OCI-LY1 (cell line): ENCODE data around the gene DAPK2.

Experiments used
- H2AFZ ChIP-seq: fragments of 200-600 bp; sonication (generic), shearing (Covaris generic); 2 replicates; pipeline ENCODE4 v1.6.0; 2014; ENCODE audit warnings: antibody characterized with exemption, mild to moderate bottlenecking, low read length
- H3F3A ChIP-seq: fragments of 200-600 bp; sonication (generic), shearing (Covaris generic); 2 replicates; pipeline ENCODE4 v1.6.0; 2014; ENCODE audit warnings: mild to moderate bottlenecking, antibody characterized with exemption, low read length, moderate library complexity; ENCODE audit not compliant: insufficient read depth
- H3K27ac ChIP-seq: fragments of 200-600 bp; sonication (generic); 2 replicates; pipeline ENCODE4 v1.5.1; 2014; ENCODE audit warnings: low read length, mixed run types, mild to moderate bottlenecking, low read depth; ENCODE audit not compliant: poor library complexity, severe bottlenecking
- H3K27me3 ChIP-seq: fragments of 200-600 bp; sonication (generic); 2 replicates; pipeline ENCODE4 v1.6.0; 2014; ENCODE audit warnings: antibody characterized with exemption, mild to moderate bottlenecking, low read length, moderate library complexity; ENCODE audit not compliant: insufficient read depth
- H3K36me3 ChIP-seq: fragments of 200-600 bp; sonication (generic); 2 replicates; pipeline ENCODE4 v1.6.1; 2014; ENCODE audit warnings: mild to moderate bottlenecking, antibody characterized with exemption, low read length, moderate library complexity, mixed read lengths; ENCODE audit not compliant: insufficient read depth
- H3K4me1 ChIP-seq: fragments of 200-600 bp; sonication (generic); 2 replicates; pipeline ENCODE4 v1.5.1; 2014; ENCODE audit warnings: mild to moderate bottlenecking, low read length, moderate library complexity; ENCODE audit not compliant: insufficient read depth, severe bottlenecking
- H3K4me2 ChIP-seq: fragments of 200-600 bp; sonication (generic), shearing (Covaris generic); 2 replicates; pipeline ENCODE4 v1.6.1; 2014; ENCODE audit warnings: low read length
- H3K4me3 ChIP-seq: fragments of 200-600 bp; sonication (generic); 2 replicates; pipeline ENCODE4 v1.5.1; 2014; ENCODE audit warnings: low read length, low read depth, mild to moderate bottlenecking, mixed read lengths; ENCODE audit not compliant: poor library complexity, severe bottlenecking
- H3K79me2 ChIP-seq: fragments of 200-600 bp; shearing (Covaris generic); 2 replicates; pipeline ENCODE4 v1.6.1; 2016; ENCODE audit warnings: mixed run types, low read length, mixed read lengths; ENCODE audit not compliant: insufficient read depth
- H3K9ac ChIP-seq: fragments of 200-600 bp; sonication (generic), shearing (Covaris generic); 2 replicates; pipeline ENCODE4 v1.6.1; 2014; ENCODE audit warnings: mild to moderate bottlenecking, low read length, mixed read lengths
- H3K9me2 ChIP-seq: fragments of 200-600 bp; sonication (generic), shearing (Covaris generic); 2 replicates; pipeline ENCODE4 v1.6.1; 2014; ENCODE audit warnings: low read depth, mild to moderate bottlenecking, low read length, mixed read lengths
- H3K9me3 ChIP-seq: fragments of 200-600 bp; shearing (Covaris generic); 2 replicates; pipeline ENCODE4 v1.6.1; 2014; ENCODE audit warnings: low read length, mixed read lengths
- H4K20me1 ChIP-seq: fragments of 200-600 bp; sonication (generic), shearing (Covaris generic); 2 replicates; pipeline ENCODE4 v1.6.0; 2016; ENCODE audit warnings: mild to moderate bottlenecking, low read length; ENCODE audit not compliant: insufficient read depth
- CTCF ChIP-seq: fragments of 200-600 bp; sonication (generic), shearing (Covaris generic); IDR thresholded peaks from 2 replicates; pipeline ENCODE4 v1.5.1; 2017; ENCODE audit warnings: mild to moderate bottlenecking, antibody characterized with exemption, low read length, moderate library complexity, mixed read lengths
- EZH2 ChIP-seq: fragments of 200-600 bp; sonication (generic), shearing (Covaris generic); IDR thresholded peaks from 2 replicates; pipeline ENCODE4 v1.8.0; 2017; ENCODE audit warnings: borderline replicate concordance, mixed run types, mild to moderate bottlenecking, antibody characterized with exemption, low read length, moderate library complexity, mixed read lengths

Gene DAPK2

DNA sequence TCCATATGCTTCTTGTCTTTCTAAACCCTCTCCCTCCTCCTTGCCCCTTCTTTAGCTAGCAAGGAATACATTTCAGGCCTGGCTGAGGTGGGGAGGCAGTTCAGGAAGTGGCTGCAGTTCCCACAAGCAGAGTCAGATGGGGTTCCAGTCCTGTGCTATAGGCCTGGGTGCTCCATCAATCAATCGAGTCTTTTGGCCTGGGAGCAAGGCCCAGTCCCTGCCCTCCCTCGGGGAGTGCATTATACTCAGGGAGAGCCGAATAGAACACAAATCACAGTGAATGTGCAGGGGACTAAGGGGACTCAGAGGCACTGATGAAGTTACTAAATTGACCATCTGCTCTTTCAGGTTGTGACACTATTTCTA is 154.5 kb downstream of the DAPK2 start:
- no peaks in the 10 kb centered on the region for H3K79me2 ChIP-seq
- no peaks in the 10 kb centered on the region for H3K9me2 ChIP-seq
- no peak overlapping the region for H2AFZ ChIP-seq
- no peak overlapping the region for H3K27ac ChIP-seq
- no peaks in the 10 kb centered on the region for H3F3A ChIP-seq
- TF ChIP-seq EZH2 = no peak
- no peak for TF ChIP-seq CTCF
- H3K9me3 ChIP-seq = no peaks in the 10 kb centered on the region
- H3K4me2 ChIP-seq = no peak overlapping the region
- H3K4me3 ChIP-seq = no peak overlapping the region
- H3K36me3 ChIP-seq = no peaks in the 10 kb centered on the region
- no peaks in the 10 kb centered on the region for H4K20me1 ChIP-seq
- H3K4me1 ChIP-seq = peaks cover 22% of the 10 kb centered on the region
- H3K27me3 ChIP-seq = no peaks in the 10 kb centered on the region
- no peak overlapping the region for H3K9ac ChIP-seq

DNA sequence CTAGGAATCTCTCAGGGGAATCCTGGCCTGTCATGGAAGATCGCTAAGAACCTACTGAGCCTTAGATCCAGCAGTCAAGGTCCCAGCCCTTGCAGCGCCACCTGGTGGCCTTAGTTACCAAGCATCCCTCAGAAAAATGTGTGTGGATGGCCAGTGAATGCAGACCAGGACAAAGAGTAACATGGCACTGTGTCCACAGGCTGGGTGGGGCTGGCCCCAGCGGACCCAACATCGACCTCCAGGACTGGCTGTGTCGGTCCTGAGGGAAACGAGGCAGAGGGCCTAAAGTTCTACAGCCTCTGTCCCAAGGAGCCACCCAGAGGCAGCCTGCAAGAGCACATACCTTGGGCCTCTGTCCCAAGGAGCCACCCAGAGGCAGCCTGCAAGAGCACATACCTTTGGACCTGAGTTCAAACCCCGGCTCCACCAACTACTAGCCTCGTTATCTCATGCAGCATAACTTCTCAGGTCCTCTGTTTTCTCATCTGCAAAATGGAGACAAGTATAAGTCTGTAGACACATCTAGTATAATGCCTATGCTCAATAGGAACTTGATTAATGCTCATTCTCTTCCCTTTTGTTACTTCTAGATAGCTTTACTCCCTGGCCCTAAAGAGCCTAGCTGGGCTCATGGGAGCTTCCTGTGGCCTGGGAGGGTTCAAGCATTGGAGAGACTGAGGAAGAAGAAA is 155.1 kb downstream of the DAPK2 start:
- Histone ChIP-seq H3K4me1 (peaks cover 19% of the 10 kb centered on the region), H2AFZ (no peak overlapping the region), H3K4me2 (no peak overlapping the region)

DNA sequence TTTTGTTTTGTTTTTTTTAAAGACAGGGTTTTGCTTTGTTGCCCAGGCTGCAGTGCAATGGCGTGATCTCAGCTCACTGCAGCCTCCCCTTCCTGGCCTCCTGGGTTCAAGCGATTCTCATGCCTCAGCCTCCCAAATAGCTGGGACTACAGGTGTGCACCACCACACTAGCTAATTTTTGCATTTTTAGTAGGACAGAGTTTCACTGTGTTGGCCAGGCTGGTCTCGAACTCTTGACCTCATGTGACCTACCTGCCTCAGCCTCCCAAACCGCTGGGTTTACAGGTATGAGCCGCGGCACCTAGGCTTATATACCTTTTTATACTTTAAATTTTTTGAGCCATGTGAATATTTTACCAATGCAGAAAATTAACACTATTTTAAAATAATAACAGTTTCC is 155.7 kb downstream of the DAPK2 start:
- no peaks in the 10 kb centered on the region for H3K9me2 ChIP-seq
- H3K9ac ChIP-seq = no peak overlapping the region
- no peaks in the 10 kb centered on the region for H3K79me2 ChIP-seq
- TF ChIP-seq CTCF (no peak), EZH2 (no peak)
- no peak overlapping the region for H3K4me2 ChIP-seq
- no peaks in the 10 kb centered on the region for H3F3A ChIP-seq
- no peak overlapping the region for H2AFZ ChIP-seq
- no peaks in the 10 kb centered on the region for H3K9me3 ChIP-seq
- no peaks in the 10 kb centered on the region for H3K36me3 ChIP-seq
- no peak overlapping the region for H3K27ac ChIP-seq
- H3K4me1 ChIP-seq = peaks cover 19% of the 10 kb centered on the region
- H4K20me1 ChIP-seq = no peaks in the 10 kb centered on the region
- no peak overlapping the region for H3K4me3 ChIP-seq
- H3K27me3 ChIP-seq = no peaks in the 10 kb centered on the region

More for the DNA sequence above, 155.1 kb downstream of the DAPK2 start:
- Histone ChIP-seq H3K9me2 (no peaks in the 10 kb centered on the region), H3F3A (no peaks in the 10 kb centered on the region), H3K36me3 (no peaks in the 10 kb centered on the region), H3K9ac (no peak overlapping the region), H3K9me3 (no peaks in the 10 kb centered on the region), H3K79me2 (no peaks in the 10 kb centered on the region), H3K27me3 (no peaks in the 10 kb centered on the region), H4K20me1 (no peaks in the 10 kb centered on the region), H3K27ac (no peak overlapping the region), H3K4me3 (no peak overlapping the region)
- peak; percentile 99 for TF ChIP-seq CTCF
- no peak for TF ChIP-seq EZH2
